Lung (tissue), 12 donors: ENCODE results near the gene SLA2. TPM values are rescaled to one million over a fixed set of nuclear protein-coding genes. Genes with fewer than 3 reads are reported as not detected.

ENCODE experiments used
- ATAC-seq: fragments of 200-7000 bp; cut with Tn5 transposase; one replicate; pipeline ENCODE4 v1.9.1; 2020; ENCODE audit warnings: moderate number of reproducible peaks; ENCODE audit not compliant: insufficient read depth, low FRiP score
- DNase-seq, 3 donors: peaks; one replicate each; pipeline ENCODE4 v3.0.0-alpha.2; 2013 to 2017
- H3K27ac ChIP-seq, 2 donors: one replicate each; pipeline ENCODE4 v1.5.1; 2013; ENCODE audit warnings: mild to moderate bottlenecking in 2 of 2, moderate library complexity in 2 of 2, control low read depth in 1 of 2, inconsistent platforms in 1 of 2, low read depth in 1 of 2, low read length in 1 of 2
- H3K27me3 ChIP-seq, 3 donors: one replicate each; pipeline ENCODE4 v1.5.1; 2013; ENCODE audit warnings: low read length in 2 of 3; ENCODE audit not compliant: control insufficient read depth in 3 of 3, insufficient read depth in 3 of 3
- H3K36me3 ChIP-seq, 4 donors: one replicate each; pipeline ENCODE4 v1.5.1; 2013; ENCODE audit warnings: low read length in 4 of 4, mild to moderate bottlenecking in 1 of 4, moderate library complexity in 1 of 4; ENCODE audit not compliant: control insufficient read depth in 4 of 4, insufficient read depth in 4 of 4
- H3K4me1 ChIP-seq, 5 donors: one replicate each; pipeline ENCODE4 v1.5.1; 2013; ENCODE audit warnings: low read length in 5 of 5, mild to moderate bottlenecking in 2 of 5, moderate library complexity in 1 of 5; ENCODE audit not compliant: control insufficient read depth in 5 of 5, insufficient read depth in 5 of 5
- H3K4me3 ChIP-seq: one replicate; pipeline ENCODE4 v1.5.1; 2013; ENCODE audit warnings: mild to moderate bottlenecking, control low read depth, moderate library complexity
- H3K9ac ChIP-seq, 2 donors: one replicate each; pipeline ENCODE4 v1.5.1; 2013; ENCODE audit warnings: low read length in 2 of 2, control low read depth in 1 of 2; ENCODE audit not compliant: insufficient read depth in 1 of 2
- H3K9me3 ChIP-seq, 4 donors: one replicate each; pipeline ENCODE4 v1.5.1; 2013; ENCODE audit warnings: low read length in 3 of 4, mild to moderate bottlenecking in 1 of 4, moderate library complexity in 1 of 4; ENCODE audit not compliant: control insufficient read depth in 4 of 4, insufficient read depth in 3 of 4
- WGBS, 2 donors: extraction: QIAGEN DNeasy Blood & Tissue Kit; methylation state at CpG; one replicate each; pipeline ENCODE4 v1.1.7; 2013; 5-methylcytosine and 5-hydroxymethylcytosine counted together
- polyA plus RNA-seq, 2 donors: library from polyadenylated mRNA; stranded (reverse); fragments of 200-250 nt; gene quantifications; one replicate each; pipeline ENCODE4 v1.2.1, GENCODE V29; 2013
- total RNA-seq, 2 donors: library from RNA; depleted of rRNA in 1 of 2; stranded (reverse); fragments of >200 nt in 1 of 2; gene quantifications; one replicate each; pipeline ENCODE4 v1.2.1, GENCODE V29; 2014 to 2021
- TF ChIP-seq, protein P1 (sequence below): IDR thresholded peaks from 2 replicates; pipeline ENCODE4 v1.5.1; 2012; ENCODE audit warnings: mild to moderate bottlenecking; ENCODE audit errors: control extremely low read depth, extremely low read depth
- donor health status: control.
- donor health status: control.
- donor health status: Bipolar disorder and iron deficiency.
- donor health status: healthy.
- donor health status: DM: yes; HTN: yes; CAD: no.

SLA2 gene
- total and polyA plus RNA-seq, 4 donors = 0.87 to 1.8 (median 1.6) TPM

DNA sequence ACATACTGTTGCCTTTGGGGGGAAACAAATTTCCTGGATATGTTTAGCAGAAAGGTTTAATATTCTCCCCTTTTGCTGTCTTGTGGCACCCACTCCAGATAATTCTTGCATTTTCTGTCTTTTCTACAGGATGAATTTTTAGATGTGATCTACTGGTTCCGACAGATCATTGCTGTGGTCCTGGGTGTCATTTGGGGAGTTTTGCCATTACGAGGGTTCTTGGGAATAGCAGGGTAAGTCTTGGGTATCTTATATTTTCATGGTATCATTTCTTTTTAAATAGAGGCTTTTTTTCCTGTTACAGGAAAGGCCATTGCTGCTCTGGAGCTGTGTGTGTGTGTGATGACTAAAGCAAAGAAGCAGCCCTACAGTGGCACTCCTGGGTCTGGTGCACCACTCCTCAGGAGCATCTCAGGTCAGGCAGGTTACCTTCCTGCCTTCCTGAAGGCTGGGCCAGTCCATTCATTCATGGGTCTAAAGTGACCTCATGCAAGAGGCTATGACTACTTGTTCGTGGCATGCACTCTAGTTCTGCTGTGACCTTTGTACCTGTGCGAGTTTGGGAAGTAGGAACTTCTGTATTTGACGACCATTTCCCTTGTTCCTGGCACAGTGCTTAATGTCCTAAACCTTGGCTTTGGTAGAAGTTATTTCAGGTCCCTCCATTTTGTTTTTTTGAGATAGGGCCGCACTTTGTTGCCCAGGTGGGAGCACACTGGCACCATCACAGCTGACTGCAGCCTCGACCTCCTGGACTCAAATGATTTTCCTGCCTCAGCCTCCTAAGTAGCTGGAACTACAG, 38.2 kb downstream of the SLA2 start:
- 67 to 77% methylated on average over 7 of the region's 7 CpGs for WGBS, 2 donors
- TF ChIP-seq, protein P1, sequence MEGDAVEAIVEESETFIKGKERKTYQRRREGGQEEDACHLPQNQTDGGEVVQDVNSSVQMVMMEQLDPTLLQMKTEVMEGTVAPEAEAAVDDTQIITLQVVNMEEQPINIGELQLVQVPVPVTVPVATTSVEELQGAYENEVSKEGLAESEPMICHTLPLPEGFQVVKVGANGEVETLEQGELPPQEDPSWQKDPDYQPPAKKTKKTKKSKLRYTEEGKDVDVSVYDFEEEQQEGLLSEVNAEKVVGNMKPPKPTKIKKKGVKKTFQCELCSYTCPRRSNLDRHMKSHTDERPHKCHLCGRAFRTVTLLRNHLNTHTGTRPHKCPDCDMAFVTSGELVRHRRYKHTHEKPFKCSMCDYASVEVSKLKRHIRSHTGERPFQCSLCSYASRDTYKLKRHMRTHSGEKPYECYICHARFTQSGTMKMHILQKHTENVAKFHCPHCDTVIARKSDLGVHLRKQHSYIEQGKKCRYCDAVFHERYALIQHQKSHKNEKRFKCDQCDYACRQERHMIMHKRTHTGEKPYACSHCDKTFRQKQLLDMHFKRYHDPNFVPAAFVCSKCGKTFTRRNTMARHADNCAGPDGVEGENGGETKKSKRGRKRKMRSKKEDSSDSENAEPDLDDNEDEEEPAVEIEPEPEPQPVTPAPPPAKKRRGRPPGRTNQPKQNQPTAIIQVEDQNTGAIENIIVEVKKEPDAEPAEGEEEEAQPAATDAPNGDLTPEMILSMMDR = no peak
- Histone ChIP-seq H3K27ac (peak overlapping the region in 1 of 2 donors; percentile 26), H3K9ac (no peak overlapping the region), H3K36me3 (peaks cover 19 to 29% (median 22%) of the 10 kb centered on the region in 4 donors), H3K9me3 (no peaks in the 10 kb centered on the region), H3K27me3 (no peaks in the 10 kb centered on the region), H3K4me1 (peaks cover 0 to 13% (median 0%) of the 10 kb centered on the region in 5 donors), H3K4me3 (no peak overlapping the region)
- DNase-seq (no peak), ATAC-seq (no peak)

DNA sequence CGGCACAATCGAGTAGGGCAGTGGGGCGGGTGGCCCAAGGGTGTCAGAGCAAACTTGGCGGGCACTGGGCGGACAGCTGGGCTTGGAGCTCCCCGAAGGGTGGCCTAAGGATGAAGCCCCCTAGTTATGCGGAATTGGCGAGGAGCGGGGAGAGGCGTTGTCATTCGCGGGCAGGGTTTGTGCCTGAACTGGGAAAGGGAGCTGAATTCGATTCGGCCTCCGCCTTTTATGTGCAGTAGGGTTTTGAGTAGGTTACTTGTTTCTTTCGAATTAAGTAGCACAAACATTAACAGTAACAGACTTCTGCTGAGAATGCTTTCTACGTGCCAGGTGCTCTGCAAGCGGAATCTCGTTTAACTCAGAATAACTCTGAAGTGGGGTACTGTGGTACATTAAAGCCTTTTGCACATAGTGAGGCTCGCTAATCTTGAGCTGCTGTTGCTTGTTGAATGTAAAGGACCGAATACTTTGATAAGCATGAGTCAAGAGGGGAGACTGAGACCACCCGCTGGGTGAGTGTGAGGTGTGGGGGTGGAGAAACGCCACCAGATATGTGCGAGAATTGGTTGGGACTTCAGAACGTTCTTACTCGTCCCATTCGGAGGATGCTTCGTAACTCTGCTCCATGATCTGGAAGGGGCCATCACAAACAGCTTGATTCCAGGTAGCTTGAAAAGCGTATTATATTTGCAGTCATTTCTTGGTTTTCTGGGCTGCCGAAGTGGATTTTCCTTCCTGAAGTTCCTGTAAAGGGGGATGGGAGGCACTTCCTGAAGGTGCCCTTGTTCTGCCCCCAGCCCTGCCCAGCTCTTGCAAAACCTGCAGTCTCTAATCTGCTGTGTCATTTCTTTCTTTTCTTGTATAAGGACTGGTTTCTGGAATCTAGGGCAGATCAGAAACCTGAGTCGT, 39.6 kb downstream of the SLA2 start:
- peak overlapping the region; percentile 95 for H3K4me3 ChIP-seq
- no peak for ATAC-seq
- H3K27ac ChIP-seq = peak overlapping the region; percentile 89 to 97
- H3K9me3 ChIP-seq = no peaks in the 10 kb centered on the region
- WGBS, 2 donors = 1% methylated on average over 31 of the region's 31 CpGs
- DNase-seq = peak in 1 of 3 donors; percentile 29
- TF ChIP-seq, protein P1 = no peak
- H3K36me3 ChIP-seq = peaks cover 14 to 20% (median 14%) of the 10 kb centered on the region in 4 donors
- peak overlapping the region; percentile 60 to 91 for H3K9ac ChIP-seq
- no peaks in the 10 kb centered on the region for H3K27me3 ChIP-seq
- peaks cover 0 to 13% (median 0%) of the 10 kb centered on the region in 5 donors for H3K4me1 ChIP-seq

DNA sequence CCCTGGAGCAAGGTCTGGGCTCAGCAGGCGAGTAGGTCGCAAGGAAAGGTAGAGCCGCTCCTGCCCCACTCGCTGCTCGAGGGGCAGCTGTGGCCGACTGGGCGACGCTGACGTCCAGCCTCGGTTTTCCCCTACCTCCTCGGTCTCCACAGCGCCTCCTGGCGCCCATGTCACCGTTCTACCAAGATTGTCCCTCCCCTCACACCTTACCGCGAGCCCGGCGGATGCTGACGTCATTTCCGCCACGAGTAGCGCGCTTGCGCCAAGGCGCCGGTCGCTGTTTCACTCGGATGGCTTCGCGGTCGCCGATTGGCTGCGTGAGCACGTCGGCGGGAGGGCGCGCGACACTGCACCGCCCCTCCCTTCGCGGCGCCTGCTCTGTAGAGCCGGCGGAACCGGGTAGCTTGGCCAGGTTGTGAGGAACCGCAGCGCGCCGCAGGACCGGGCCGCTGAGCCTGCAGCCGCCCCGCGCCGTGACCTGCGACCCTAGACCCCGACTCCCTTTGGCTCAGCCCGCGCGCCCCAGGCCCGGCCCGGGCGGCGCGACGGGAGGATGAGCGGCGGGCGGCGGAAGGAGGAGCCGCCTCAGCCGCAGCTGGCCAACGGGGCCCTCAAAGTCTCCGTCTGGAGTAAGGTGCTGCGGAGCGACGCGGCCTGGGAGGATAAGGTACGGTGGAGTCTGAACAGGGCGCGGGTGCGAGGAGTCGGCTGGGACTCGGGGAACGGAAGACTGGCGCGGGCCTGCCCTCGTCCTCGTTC, 40.4 kb downstream of the SLA2 start, which contains the start of gene RAB5IF:
TSS of gene RAB5IF (plus strand) at position 381 of the 759 bp plus-strand sequence. CDS start at position 554, 173 bp downstream.
- H3K4me1 ChIP-seq = peaks cover 0 to 13% (median 0%) of the 10 kb centered on the region in 5 donors
- H3K9ac ChIP-seq = peak within 1 kb of the TSS; percentile 60 to 91
- H3K36me3 ChIP-seq = peaks cover 11 to 16% (median 13%) of the 10 kb centered on the region in 4 donors
- peak; percentile 99 for ATAC-seq
- peak within 1 kb of the TSS; percentile 89 to 97 for H3K27ac ChIP-seq
- DNase-seq = peak; percentile 99 to 100 (median 99)
- TF ChIP-seq, protein P1 = peak; percentile 82
- no peaks in the 10 kb centered on the region for H3K9me3 ChIP-seq
- WGBS, 2 donors = 0% methylated on average over 85 to 90 of the region's 90 CpGs
- peak within 1 kb of the TSS; percentile 95 for H3K4me3 ChIP-seq
- H3K27me3 ChIP-seq = no peaks in the 10 kb centered on the region
